GM21717 (cell line): ENCODE results near the gene LRFN2.

ENCODE experiments used
- ATAC-seq: cut with Tn5 transposase; IDR thresholded peaks from one replicate; pipeline ENCODE4 v1.9.1; 2021; ENCODE audit warnings: mild to moderate bottlenecking, moderate library complexity; ENCODE audit not compliant: unreplicated experiment

Gene LRFN2

DNA sequence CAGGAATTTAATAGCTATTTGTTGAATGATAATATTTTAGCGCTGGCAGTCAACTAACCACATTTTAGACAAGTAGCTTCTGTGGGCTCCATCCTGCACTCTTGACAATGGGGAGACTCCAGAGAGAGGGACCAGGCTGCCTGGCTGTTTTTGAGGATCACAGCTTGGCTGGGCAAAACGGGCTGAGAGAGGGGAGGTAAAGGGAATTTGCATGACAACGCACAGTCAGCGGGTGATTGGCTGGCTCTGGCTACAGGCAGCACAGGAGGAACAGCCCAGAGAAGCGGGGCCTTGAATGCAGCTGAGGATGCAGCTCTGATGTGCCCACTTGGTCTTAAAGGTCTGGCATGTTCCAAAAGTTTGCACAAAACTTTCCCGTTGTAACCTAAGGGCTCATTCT lies 41.2 kb downstream of the LRFN2 start:
- no peak for ATAC-seq

DNA sequence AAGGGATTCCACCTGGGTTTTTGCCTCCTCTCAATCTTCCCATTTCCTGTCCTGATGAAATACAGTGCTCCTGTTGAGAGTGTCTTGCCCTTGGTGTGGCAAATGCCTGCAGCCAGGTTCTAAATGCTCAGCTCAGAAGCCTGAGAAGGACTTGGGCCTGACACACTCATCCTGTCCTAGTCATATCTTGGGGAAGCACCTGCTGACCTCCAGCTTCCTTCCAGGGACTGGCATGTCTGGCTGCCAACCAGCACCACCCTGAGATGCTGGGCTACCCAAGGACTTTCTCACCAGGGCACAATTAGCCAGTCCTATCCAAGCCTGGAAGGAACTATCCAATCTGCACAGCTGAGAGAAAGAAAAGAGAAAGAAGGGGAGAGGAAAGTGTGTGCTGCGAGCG lies 43.4 kb downstream of the LRFN2 start:
- ATAC-seq = no peak

DNA sequence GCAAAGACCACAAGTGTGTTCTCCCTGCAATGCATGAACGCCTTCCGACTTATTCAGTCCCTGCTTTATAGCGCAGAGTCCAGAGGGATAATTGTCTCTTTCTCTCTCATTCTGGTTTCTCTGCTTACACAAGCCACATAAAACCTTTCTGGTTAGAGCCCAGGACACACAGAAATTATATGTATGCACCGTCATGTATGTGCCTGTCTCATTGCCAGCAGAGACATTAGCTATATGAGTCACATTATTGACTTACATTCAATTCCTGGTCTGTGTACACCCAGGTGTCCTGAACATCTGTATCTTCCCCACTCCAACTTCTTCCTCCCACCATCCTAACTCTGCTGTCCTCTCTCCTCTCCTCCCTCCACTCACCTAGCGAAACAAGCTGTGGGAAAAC lies 44.0 kb downstream of the LRFN2 start:
- ATAC-seq = no peak

DNA sequence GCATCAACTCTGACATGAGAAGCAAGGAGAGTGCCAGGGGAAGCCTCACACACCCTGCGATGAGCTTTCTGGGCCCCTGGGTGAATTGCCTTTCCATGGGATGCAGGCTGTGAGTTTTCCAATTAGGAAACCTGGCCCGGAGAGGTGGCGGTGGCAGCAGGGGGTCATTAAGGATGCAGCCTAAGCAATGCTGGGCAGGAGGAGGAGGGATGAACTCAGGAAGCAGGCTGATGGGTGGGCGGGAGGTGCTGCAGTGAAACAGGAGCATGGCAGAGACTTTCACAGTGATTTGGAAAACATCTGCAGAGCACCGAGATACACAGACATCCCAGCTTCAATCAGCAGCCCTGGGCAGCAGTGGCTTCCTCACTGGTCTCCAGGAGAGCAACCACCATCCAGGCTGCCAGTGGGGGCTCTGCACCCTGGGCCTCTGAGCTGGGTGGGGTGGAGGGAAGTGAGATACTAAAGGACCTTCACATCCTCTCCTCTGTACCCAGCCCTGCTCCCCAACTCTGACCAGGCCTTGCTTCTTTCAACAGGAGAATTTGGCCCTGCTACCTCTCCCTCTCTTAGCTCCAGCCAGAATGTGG lies 44.9 kb downstream of the LRFN2 start:
- ATAC-seq = no peak

DNA sequence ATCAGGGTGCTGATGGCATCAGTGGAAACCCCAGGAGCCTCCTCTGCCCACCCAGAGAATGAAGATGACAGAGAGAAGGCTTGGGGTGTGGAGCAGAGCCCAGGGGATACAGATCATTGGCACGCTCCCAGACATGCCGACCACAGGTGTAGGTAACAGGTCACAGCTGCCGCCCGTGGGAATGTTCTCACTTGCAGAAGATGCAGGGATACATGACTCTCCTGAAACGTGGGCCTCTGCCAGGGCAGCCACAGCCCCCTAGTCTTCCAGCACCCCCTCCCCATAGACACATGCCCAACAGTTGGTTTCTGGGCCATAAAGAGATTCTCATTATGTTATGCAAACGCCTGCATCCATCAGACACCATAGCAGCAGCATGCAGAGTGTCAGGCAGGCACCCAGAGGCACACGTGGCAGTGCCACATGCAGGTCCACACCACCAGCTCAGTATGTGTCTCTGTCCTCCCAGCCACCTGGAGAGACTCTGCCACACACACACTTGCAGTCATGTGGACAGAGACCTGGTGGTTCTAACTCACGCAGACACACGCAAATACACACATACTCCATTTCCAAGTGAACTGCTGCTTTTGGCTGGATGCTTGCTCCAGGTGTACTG lies 45.5 kb downstream of the LRFN2 start:
- ATAC-seq = no peak

DNA sequence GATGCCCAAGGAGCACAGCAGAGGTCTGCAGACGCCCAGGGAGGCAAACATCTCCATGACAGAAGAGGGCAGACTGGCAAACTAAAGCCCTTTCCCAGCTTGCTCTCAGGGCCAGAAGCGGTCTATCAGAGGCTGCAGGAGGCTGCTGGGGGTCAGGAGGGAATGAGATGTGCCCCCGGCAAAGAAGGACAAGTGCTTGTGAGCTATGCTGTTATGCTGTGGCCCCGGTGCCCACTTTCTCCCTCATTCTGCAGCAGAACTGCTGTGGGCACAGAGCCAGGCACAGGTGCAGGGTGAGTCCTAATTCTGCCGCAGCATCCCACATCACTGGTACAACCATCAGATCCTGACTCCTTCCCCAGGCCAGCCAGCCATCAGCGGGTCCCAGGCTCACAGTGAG lies 46.4 kb downstream of the LRFN2 start:
- no peak for ATAC-seq

DNA sequence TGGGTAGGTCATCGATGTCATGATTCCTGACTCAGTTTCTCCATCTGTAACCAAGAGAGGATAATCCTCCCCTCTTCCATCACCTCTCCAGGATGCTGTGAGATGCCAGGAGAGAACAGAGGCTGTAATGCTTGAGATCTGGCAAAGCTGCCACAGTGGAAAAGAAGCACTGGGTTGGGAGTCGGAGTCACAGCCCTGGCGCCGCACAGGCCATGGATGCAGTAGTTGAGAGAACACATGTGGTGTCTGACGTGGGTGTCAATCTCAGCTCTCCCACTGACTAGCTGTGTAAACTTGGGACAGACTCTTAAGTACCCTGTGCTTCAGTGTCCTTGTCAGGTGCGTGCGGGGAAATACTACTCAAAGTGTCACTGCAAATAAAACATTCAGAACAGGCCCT lies 47.3 kb downstream of the LRFN2 start:
- no peak for ATAC-seq

DNA sequence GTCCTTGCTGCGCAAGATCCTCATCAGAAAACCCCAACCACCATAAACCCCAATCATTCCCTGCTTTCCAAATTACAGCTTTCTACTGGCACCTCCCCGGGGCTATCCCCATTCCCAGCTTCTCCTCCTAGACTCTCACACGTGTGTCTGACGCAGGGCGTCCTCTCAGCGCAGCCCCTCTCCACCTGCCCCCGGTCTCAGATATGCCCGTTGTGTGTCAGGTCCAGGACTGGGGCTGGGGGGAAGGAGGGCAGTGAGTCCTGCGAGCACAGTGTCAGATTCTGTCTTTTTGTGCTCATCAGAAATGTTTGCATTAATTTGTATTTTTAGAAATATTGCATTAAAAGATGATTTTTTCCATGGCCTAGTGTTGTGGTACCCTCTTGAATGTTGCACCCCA lies 48.6 kb downstream of the LRFN2 start:
- ATAC-seq = no peak

DNA sequence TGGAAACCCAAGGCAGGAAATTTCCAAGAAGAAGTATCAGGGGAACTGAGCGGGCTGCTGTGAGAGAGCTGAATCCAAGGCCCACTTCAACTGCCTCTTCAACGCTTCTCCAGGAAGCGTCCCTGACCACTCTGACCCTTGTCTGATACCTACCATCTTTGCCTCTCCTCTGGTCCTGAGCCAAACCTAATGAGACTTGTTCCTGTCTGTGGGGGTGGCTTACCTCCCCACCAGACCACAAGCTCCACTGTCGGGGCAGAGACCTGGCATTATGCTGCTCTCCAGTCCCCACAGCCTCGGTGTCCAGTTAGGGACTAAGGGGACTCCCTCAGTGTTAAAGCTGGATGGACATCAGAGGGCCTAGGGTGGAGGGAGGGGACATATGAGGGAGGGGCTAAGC lies 49.7 kb downstream of the LRFN2 start:
- no peak for ATAC-seq

DNA sequence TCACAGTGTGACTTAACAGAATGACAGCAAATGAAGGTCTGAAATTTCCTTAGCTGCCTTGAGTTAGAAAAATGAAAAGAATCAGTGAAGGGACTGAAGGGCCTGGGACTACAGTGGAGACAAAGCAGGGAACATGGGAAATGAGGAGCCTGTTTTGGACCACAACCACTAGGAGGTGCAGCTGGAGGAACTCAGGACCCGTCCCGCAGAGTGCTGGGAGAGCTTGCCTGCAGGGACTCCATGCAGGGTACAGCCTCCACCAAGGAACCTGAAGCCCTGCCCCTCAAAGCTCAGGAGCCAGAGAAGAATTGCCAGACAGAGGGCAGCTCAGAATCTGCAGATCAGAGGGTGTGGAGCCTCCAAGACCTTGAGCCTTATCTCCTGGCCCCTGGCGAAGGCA lies 50.7 kb downstream of the LRFN2 start:
- ATAC-seq = no peak

GRCh38 chr6:40535819-40536380 lies 51.3 kb downstream of the LRFN2 start:
- no peak for ATAC-seq

DNA sequence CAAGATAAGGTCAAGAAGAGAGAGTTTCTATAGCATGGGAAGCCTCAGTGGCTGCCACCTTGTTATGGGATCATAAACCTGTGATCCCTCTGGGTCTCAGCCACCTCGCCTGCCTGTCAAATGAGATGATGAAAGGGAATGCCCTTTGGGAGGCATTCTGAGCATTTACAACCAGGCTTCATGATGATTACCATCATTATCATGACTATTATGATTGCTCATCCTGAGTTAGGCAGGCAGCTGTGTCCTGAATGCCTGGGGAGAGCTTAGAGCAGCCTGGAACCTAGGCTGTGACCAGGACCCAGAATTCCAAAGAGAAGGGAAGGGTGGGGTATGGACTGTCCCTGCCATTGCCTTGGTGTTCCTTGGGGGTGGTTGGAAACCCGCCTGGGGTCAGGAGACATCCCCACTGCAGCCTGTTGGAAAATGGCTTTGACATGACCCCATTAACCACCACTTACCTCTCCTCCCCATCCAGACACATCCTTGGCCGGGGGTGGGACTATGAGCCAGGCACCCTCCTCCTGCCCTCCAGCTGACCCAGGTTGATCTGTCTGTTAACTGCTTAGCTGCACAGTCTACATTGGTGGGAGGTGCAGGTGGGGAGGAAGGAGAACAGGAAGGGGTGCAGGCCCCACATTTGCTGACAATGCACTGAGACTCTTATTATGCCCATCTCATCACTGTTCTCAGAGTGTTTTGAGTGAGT lies 51.9 kb downstream of the LRFN2 start:
- no peak for ATAC-seq

DNA sequence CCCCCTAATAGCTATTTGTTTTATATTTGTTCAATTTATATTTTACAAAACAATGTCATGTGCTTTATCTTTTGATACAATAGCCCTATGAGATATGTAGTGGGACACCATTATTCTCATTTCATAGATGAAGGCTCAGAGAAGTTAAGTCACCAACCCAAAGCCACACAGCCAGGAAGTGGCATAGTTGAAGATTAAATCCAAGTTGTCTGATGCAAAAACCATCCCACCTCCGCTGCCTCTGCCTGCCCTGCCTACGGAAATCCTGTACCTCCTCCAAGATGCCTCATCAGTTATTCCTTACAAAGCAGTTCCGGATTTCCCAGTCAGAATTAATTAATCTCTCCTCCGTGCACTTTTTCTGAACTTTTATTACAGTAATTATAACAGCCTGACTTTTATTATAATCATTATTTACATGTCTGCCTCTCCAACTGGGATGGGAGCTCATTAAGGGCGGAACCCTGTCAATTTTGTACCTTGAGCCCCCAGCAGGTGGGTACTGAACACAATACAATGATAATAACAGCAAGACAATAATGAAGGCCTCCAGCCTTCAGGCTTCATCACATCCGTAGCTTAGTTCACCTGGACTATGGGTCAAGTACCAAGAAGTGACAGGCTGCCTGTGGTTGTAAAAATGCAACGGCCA lies 54.7 kb downstream of the LRFN2 start:
- no peak for ATAC-seq

- ATAC-seq = no peak
Observed at GRCh38 chr6:40529919-40530318, 57.2 kb downstream of the LRFN2 start.

- ATAC-seq = no peak
Observed at GRCh38 chr6:40529040-40529439, 58.1 kb downstream of the LRFN2 start.

GRCh38 chr6:40528051-40528450 lies 59.1 kb downstream of the LRFN2 start:
- ATAC-seq = no peak

GRCh38 chr6:40526036-40526435 lies 61.1 kb downstream of the LRFN2 start:
- ATAC-seq = no peak

GRCh38 chr6:40524797-40525585 lies 62.2 kb downstream of the LRFN2 start:
- ATAC-seq = no peak

DNA sequence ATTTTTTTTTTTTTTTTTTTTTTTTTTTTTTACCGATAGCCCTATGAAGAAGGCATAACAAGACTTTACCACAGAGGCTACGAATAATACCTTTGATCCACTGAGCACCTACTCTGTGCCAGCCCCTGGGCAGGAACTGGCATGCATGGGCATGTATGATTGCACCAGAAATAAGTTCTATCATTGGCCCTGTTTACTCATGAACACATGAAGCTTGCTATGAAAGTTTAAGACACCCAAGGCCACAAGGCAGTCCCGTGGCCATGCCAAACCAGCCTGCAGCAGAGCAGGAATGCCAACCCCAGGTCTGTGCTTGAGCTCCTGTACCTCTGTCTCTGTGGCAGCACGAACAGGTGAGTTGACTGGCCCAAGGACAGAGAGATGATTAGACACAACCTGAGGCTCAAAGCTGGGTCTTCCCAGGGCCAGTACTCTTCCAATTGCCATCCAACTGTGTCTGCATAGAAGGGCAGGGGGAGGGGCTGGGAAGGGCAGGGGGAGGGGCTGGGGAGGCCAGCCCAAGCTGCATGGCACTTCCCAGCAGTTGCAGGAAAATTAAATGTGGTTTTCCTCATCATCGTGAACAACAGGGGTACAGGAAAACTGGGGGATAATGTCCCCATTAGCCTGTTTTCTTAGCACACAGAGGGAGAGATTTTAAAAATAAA lies 63.5 kb downstream of the LRFN2 start:
- ATAC-seq = no peak

DNA sequence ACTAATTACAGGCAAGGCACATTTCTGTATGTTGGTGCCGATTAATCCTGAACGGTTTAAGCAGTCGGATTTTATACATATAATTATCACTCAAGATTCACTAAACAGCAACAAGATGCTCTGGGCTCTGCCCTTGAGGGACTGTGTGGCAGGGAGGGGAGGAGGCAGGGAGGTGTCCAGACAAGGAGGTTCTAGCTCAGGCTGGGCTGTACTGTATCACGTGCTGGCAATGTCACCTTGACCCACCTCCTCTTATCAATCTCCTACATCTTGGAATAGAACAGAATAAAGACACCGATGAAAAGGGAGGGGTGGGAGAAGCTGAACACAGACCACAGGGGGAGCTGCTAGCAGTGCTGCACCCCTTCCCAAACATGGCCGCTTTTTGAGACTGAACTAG lies 65.7 kb downstream of the LRFN2 start:
- ATAC-seq = no peak
